GM12864 (cell line): ENCODE results near the gene SEMA3A.

Source experiments
- DNase-seq: peaks from one replicate; pipeline ENCODE4 v3.0.0-alpha.2; 2011; ENCODE audit warnings: low read depth
- H3K4me3 ChIP-seq: 2 replicates; pipeline ENCODE4 v1.5.1; 2011; ENCODE audit warnings: mild to moderate bottlenecking, low read depth, low read length, control low read depth
- CTCF ChIP-seq: IDR thresholded peaks from 2 replicates; pipeline ENCODE4 v1.5.1; 2011; ENCODE audit warnings: low read depth, mild to moderate bottlenecking, moderate library complexity, low read length, control low read depth, inconsistent platforms; ENCODE audit errors: missing control alignments

The SEMA3A gene

DNA sequence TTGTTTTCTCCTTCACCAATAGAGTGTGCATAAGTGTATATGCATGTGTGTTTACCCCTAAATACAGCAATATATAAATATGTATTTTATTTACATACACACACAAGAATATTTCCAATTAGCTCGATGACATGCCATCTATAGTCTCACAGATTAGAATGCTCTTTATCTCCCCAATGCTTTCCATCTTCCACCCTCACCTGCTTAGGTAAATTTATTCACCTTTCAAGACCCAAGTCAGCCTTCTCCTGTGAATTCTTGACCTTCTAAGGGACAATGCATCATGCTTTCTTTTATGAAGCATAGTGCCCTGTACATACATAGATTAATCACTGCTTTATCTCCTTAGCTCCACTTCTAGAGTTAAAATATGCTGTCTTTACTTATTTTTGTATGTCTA, 49.7 kb downstream of the SEMA3A start:
- TF ChIP-seq CTCF: no peak
- H3K4me3 ChIP-seq: no peak overlapping the region
- DNase-seq: no peak

GRCh38 chr7:84144480-84144879, 50.1 kb downstream of the SEMA3A start:
- H3K4me3 ChIP-seq: no peak overlapping the region
- no peak for DNase-seq

DNA sequence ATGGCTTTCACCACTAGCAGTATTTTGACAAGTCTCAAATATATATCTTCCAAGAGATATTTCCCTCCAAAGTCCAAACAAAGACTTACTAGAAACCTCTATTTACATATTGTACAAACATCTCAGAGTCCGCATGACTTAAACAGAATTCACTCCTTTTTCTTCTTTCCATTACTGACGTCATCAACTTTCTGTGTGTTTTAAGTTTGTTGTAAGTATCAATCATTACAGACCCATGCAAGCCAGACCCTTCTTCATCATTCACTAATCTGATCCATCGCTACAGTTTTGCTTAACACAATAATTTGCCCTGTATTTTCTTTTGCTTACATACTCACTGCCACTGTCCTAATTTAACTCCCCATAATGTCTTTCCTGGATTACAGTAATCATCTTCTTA, 51.9 kb downstream of the SEMA3A start:
- H3K4me3 ChIP-seq: no peak overlapping the region
- TF ChIP-seq CTCF: no peak
- DNase-seq: no peak

More at GRCh38 chr7:84144480-84144879, 50.1 kb downstream of the SEMA3A start:
- no peak for TF ChIP-seq CTCF

- DNase-seq: no peak
- no peak for TF ChIP-seq CTCF
- H3K4me3 ChIP-seq: no peak overlapping the region
Observed at GRCh38 chr7:84139986-84140729, 54.4 kb downstream of the SEMA3A start.

GRCh38 chr7:84138411-84138810, 56.2 kb downstream of the SEMA3A start:
- no peak for TF ChIP-seq CTCF
- H3K4me3 ChIP-seq: no peak overlapping the region
- DNase-seq: no peak

DNA sequence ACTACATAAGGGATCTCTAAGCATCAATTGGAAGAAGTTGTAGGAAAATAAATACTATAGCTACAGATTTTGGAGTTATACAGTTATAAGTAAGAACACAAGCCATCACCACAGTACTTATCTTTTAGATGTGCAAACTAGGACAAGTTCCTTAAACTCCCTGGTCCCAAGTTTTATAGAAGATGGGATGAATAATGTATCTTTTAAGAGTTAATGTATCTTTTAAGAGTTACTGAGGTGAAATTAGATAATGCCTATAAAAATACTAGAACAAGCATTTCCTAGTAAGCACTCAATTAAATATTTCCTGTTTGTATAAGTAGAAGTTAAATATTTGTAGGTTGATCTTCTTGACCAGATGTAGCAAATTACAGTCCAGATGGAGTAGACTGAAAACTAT, 56.8 kb downstream of the SEMA3A start:
- H3K4me3 ChIP-seq: no peak overlapping the region
- DNase-seq: no peak
- no peak for TF ChIP-seq CTCF

- no peak for TF ChIP-seq CTCF
- DNase-seq: no peak
Observed at GRCh38 chr7:84136809-84137208, 57.8 kb downstream of the SEMA3A start.

More at GRCh38 chr7:84136809-84137208, 57.8 kb downstream of the SEMA3A start:
- no peak overlapping the region for H3K4me3 ChIP-seq
